Activated naive CD4-positive, alpha-beta T cell treated with anti-CD3 and anti-CD28 coated beads, Interleukin-2, amount 50 U/mL, for 72 hours (primary cell): Measurements from ENCODE around the gene SLC6A16. TPM values are rescaled to one million over a fixed set of nuclear protein-coding genes. Genes with fewer than 3 reads are reported as not detected.

ENCODE experiments used
- ATAC-seq, 2 donors: fragments of 150-1000 bp; cut with Tn5 transposase; 2 replicates each; pipeline ENCODE4 v1.10.0; 2021; ENCODE audit warnings: mild to moderate bottlenecking in 2 of 2, moderate library complexity in 2 of 2
- DNase-seq, 2 donors: peaks; one replicate each; pipeline ENCODE4 v3.0.0; 2021 to 2022; ENCODE audit warnings: low spot score in 2 of 2
- H3K27ac Mint-ChIP-seq, 2 donors: one replicate each; pipeline ENCODE4 v1.8.0; 2022; ENCODE audit warnings: mild to moderate bottlenecking in 2 of 2, mixed read lengths in 2 of 2
- H3K36me3 Mint-ChIP-seq, 2 donors: one replicate each; pipeline ENCODE4 v1.8.0; 2022; ENCODE audit warnings: mixed read lengths in 2 of 2
- H3K9me3 Mint-ChIP-seq, 2 donors: one replicate each; pipeline ENCODE4 v1.8.0; 2022; ENCODE audit warnings: mixed read lengths in 2 of 2
- total RNA-seq, 2 donors: library from RNA; stranded (reverse); gene quantifications; one replicate each; pipeline ENCODE4 v1.2.3, GENCODE V29; 2022

SLC6A16 gene
- total RNA-seq, 2 donors from 2014 or later = 1.0 to 2.3 TPM

- ATAC-seq (no peak), DNase-seq (no peak)
- H3K27ac Mint-ChIP-seq = no peak overlapping the region
- H3K9me3 Mint-ChIP-seq = no peaks in the 10 kb centered on the region
- no peaks in the 10 kb centered on the region for H3K36me3 Mint-ChIP-seq
Observed at GRCh38 chr19:49349567-49349966, 24.6 kb upstream of the SLC6A16 start.

GRCh38 chr19:49348305-49349189 lies 23.6 kb upstream of the SLC6A16 start:
- no peak for DNase-seq
- ATAC-seq = no peak
- H3K9me3 Mint-ChIP-seq = no peaks in the 10 kb centered on the region
- no peaks in the 10 kb centered on the region for H3K36me3 Mint-ChIP-seq
- no peak overlapping the region for H3K27ac Mint-ChIP-seq

GRCh38 chr19:49347835-49348234 lies 22.8 kb upstream of the SLC6A16 start:
- ATAC-seq = peak in 1 of 2 donors; percentile 68

GRCh38 chr19:49347191-49347590 lies 22.2 kb upstream of the SLC6A16 start:
- H3K27ac Mint-ChIP-seq = no peak overlapping the region

More at GRCh38 chr19:49347835-49348234, 22.8 kb upstream of the SLC6A16 start:
- no peak for DNase-seq
- no peak overlapping the region for H3K27ac Mint-ChIP-seq
- no peaks in the 10 kb centered on the region for H3K9me3 Mint-ChIP-seq
- H3K36me3 Mint-ChIP-seq = no peaks in the 10 kb centered on the region

GRCh38 chr19:49344505-49345423 lies 19.8 kb upstream of the SLC6A16 start:
- H3K36me3 Mint-ChIP-seq = no peaks in the 10 kb centered on the region
- no peak for ATAC-seq
- H3K27ac Mint-ChIP-seq = peak overlapping the region; percentile 7 to 66
- H3K9me3 Mint-ChIP-seq = no peaks in the 10 kb centered on the region
- peak in 1 of 2 donors; percentile 26 for DNase-seq

More at GRCh38 chr19:49347191-49347590, 22.2 kb upstream of the SLC6A16 start:
- Mint-ChIP-seq H3K36me3 (no peaks in the 10 kb centered on the region), H3K9me3 (no peaks in the 10 kb centered on the region)
- no peak for ATAC-seq
- no peak for DNase-seq

- ATAC-seq (peak in 1 of 2 donors; percentile 54), DNase-seq (peak in 1 of 2 donors; percentile 20)
- H3K36me3 Mint-ChIP-seq = peaks cover 0 to 9% of the 10 kb centered on the region in 2 donors
- H3K9me3 Mint-ChIP-seq = no peaks in the 10 kb centered on the region
- H3K27ac Mint-ChIP-seq = peak overlapping the region in 1 of 2 donors; percentile 42
Observed at GRCh38 chr19:49343123-49343522, 18.1 kb upstream of the SLC6A16 start.

GRCh38 chr19:49342291-49342721 lies 17.3 kb upstream of the SLC6A16 start:
- Mint-ChIP-seq H3K9me3 (no peaks in the 10 kb centered on the region), H3K36me3 (peaks cover 0 to 17% of the 10 kb centered on the region in 2 donors), H3K27ac (peak overlapping the region; percentile 23 to 42)
- no peak for ATAC-seq
- DNase-seq = peak in 1 of 2 donors; percentile 34

- Mint-ChIP-seq H3K36me3 (peaks cover 0 to 29% of the 10 kb centered on the region in 2 donors), H3K27ac (no peak overlapping the region), H3K9me3 (no peaks in the 10 kb centered on the region)
- DNase-seq (peak in 1 of 2 donors; percentile 25), ATAC-seq (no peak)
Observed at GRCh38 chr19:49340865-49341718, 16.1 kb upstream of the SLC6A16 start.

- peak in 1 of 2 donors; percentile 23 for DNase-seq
- ATAC-seq = no peak
- H3K9me3 Mint-ChIP-seq = no peaks in the 10 kb centered on the region
- H3K27ac Mint-ChIP-seq = peak overlapping the region in 1 of 2 donors; percentile 62
- H3K36me3 Mint-ChIP-seq = peaks cover 6 to 36% of the 10 kb centered on the region in 2 donors
Observed at GRCh38 chr19:49340069-49340864, 15.3 kb upstream of the SLC6A16 start.

GRCh38 chr19:49339301-49340068 lies 14.5 kb upstream of the SLC6A16 start:
- ATAC-seq (no peak), DNase-seq (peak in 1 of 2 donors; percentile 50)
- H3K27ac Mint-ChIP-seq = peak overlapping the region in 1 of 2 donors; percentile 62
- H3K9me3 Mint-ChIP-seq = no peaks in the 10 kb centered on the region
- H3K36me3 Mint-ChIP-seq = peaks cover 9 to 36% of the 10 kb centered on the region in 2 donors

- no peak for DNase-seq
- no peak for ATAC-seq
- Mint-ChIP-seq H3K9me3 (no peaks in the 10 kb centered on the region), H3K27ac (no peak overlapping the region), H3K36me3 (peaks cover 9 to 36% of the 10 kb centered on the region in 2 donors)
Observed at GRCh38 chr19:49338691-49339300, 13.8 kb upstream of the SLC6A16 start.

GRCh38 chr19:49338023-49338677 lies 13.2 kb upstream of the SLC6A16 start:
- peaks cover 9 to 36% of the 10 kb centered on the region in 2 donors for H3K36me3 Mint-ChIP-seq
- H3K9me3 Mint-ChIP-seq = no peaks in the 10 kb centered on the region
- DNase-seq = peak in 1 of 2 donors; percentile 46
- H3K27ac Mint-ChIP-seq = no peak overlapping the region
- ATAC-seq = no peak

GRCh38 chr19:49337267-49338022 lies 12.5 kb upstream of the SLC6A16 start:
- Mint-ChIP-seq H3K36me3 (peaks cover 9 to 36% of the 10 kb centered on the region in 2 donors), H3K27ac (peak overlapping the region in 1 of 2 donors; percentile 99), H3K9me3 (no peaks in the 10 kb centered on the region)
- DNase-seq (peak in 1 of 2 donors; percentile 47), ATAC-seq (no peak)
